Forelimb muscle (tissue), 1 donor: Measurements from ENCODE around the gene MED31. TPM values are rescaled to one million over a fixed set of nuclear protein-coding genes. Genes with fewer than 3 reads are reported as not detected.
"Not testable (repeated sequence)": the region's sequence is repeated elsewhere in the genome, so short reads cannot be mapped to it uniquely, and the experiment has no call there.

ENCODE experiments used
- DNase-seq: peaks from one replicate; pipeline ENCODE4 v3.0.0-alpha.2; 2013; ENCODE audit warnings: low read depth
- polyA plus RNA-seq: library from polyadenylated mRNA; unstranded; fragments of 120-200 nt; gene quantifications from one replicate; pipeline ENCODE4 v1.2.1, GENCODE V29; 2013; ENCODE audit not compliant: insufficient read length

The MED31 gene
- polyA plus RNA-seq, 1 donor: 12.2 TPM

DNA sequence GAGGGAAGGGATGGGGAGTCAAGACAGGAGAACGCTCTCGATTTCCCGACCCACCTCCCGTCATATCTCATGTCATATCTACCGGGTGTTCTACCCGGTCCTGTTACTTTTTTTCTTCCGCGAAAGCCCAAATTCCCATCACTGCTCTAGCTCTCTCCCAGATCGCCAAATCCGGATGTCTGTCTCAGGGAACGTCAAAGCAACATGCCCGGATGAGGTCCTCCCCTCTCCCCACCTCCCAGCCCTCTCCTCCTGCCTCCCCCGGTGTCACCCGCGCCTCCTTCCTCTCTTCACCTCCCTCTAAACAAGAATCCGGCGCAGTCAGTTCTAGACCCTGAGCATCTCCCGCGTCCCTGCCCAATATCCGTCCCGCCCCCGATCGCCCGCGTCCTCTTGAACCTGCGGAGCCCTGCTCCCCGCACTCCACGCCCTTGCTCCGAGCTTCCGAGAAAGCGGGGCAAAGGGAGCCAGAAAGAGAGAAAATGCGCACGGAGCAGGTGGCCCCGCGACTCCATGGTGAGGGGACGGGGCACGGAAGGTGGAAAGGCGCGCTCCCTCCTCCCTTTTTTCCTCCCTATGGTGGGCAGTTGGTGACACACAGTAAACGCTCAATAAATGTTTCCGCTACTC is 4.4 kb upstream of the MED31 start:
- not testable (repeated sequence) for DNase-seq

DNA sequence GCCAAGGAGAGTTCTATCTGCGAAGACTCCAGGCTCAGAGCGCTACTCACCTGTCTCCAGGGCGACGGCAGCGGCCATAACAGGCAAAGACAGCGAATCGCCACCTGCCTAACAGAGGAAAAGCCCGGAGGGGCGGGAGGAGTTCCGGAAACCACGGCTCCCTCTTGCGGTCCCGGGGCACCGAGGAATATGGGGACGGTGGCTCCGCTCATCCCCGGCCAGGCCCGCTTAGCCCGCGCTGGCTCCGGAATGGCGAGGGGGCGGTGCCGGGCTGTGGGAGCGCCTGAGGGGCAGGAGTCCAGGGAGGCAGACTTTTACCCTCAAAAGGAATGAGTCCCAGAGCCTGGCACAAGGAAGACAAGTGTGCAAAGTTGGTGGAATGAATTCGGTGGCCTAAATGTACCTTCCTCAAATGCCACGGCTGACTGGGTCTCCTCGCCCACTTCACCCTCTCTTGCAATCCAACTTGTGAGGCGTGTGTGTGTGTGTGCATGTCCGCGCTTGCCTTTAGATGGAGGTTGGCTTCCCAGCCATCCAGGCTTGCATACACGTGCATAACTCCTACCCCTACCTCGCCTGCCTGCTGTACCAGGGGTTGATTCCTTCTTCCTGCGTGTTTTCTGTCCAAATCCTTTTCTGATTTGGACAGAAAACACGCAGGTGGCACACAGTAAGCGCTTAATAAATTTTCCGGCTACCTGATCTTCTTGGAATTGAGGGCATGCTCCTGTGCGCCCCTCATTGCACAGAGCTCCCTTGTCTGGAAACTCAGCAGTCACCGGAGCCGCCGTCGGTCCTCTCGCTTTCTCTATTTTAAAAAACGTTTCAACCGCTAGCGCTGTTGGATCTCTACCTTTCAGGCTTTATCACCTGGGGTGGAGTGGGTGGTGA is 3.7 kb upstream of the MED31 start:
- DNase-seq: no peak

DNA sequence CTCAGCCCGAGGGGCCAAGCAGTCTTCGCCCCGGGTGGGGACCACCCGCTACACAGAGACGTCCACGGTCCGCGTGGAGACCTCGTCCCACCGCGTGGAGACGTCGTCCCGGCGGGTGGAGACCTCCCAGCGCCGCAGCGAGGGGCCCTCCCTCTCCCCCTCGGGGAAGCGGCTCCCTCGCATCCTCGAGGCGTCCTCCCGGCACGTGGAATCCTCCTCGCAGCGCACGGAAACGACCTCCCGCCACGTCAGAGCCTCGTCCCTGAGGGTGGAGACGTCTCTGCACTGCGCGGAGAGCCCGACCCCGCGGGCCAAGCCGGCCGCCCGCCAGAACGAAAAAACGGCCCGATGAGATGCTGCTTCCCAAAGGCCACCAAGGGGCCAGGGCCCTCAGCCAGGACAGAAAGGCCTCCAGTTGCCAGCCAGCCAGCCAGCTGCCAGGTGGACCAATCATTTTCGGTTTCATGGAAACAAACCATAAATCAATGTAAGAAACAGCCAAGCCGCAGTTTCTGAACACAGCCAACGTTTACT is 581 bp upstream of the MED31 start:
- DNase-seq: no peak

DNA sequence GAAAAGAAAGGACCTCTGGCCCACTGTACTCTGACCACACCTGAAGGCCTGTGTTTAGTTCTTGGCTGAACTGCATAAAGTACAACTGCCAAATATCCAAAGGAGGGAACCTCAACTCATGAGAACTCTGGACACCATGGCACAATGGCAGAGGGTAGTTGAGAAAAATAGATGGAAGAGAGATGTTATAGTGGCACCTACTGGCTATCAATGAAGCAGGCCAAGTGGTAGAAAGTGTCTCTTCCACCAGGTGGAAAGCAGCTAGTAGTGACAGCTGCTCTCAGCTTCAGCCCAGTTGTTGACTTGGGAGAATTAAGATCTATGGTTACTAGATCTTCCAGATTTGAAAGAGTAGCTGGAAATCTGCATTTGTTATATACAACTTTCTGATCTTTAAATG is 3.2 kb downstream of the MED31 start:
- DNase-seq: no peak

DNA sequence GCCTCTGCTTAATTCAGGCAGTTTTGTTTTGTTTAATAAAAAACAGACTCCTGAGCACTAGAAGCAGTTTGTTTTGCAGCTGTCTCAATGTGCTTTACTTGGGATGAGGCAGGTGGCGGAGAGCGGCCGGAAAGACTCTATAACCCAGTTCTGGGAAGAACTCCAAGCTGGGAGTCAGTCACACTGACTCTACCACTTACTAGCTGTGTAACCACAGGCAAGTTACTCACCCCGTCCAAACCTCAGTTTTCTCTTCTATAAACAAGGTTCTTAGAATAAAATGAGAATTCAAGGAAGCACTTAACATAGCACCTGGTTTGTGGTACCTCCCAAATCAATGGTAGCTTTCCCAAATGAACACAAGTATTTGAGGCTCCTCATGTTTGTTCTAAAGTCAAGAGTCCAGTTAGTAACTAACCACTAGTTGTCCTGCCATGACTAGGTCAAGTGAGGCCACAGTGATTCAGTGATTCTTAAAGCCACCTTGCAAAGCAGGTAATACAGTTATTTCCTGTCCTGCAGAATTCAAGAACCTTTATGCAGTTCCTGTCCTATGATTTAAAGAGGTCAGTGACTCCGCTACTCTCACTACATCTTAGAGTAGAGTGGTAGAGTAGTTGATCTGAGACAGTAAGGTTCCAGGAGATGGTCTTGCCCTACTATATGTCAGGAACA is 7.8 kb downstream of the MED31 start:
- DNase-seq: no peak

DNA sequence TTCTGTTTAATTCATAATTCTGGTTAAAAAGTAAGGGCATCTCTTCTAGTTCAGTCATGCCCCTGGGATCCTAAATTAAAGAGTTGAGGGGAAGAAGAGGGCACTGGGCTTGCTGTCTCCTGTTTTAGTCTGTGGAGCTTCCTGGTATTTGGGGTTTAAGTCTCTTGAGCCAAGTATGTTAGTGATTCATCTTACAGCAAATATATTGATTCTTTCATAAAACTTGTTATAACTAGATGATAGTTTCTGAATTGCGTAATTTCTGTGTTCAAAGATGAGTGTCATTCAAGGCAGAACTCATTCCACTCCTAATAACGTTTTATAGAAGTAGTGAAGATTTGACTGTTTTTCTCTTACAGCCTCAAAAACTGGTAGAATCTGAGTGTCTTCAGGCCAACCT is 8.8 kb downstream of the MED31 start:
- no peak for DNase-seq

DNA sequence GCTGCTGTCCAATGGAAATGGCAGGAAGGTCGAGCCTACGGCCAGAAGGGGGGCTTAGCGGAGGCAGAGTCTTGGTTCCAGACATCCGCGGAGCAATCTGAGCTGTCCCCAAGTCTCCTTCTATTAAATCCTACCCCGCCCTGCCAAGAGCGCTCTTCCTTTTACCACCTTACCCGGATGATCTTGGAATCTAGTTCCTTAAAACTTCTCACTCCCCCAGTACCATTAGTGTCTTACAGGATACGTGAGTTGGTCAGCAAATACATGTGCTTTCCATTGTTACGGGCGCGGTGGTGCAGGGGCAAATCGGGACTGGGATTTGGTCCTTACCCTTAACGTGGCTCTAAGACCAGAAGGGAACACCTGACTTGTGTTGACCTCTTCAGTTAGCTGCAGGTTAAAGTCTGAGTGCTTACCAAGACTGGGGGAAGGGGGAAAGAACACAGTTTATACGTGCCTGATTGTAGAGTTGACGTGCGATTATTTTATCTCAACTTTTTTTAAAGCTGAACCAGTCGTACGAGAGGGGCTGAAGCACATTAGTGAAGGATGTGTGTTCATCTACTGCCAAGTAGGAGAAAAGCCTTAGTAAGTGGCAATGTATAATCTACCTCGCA is 10.1 kb downstream of the MED31 start:
- no peak for DNase-seq

DNA sequence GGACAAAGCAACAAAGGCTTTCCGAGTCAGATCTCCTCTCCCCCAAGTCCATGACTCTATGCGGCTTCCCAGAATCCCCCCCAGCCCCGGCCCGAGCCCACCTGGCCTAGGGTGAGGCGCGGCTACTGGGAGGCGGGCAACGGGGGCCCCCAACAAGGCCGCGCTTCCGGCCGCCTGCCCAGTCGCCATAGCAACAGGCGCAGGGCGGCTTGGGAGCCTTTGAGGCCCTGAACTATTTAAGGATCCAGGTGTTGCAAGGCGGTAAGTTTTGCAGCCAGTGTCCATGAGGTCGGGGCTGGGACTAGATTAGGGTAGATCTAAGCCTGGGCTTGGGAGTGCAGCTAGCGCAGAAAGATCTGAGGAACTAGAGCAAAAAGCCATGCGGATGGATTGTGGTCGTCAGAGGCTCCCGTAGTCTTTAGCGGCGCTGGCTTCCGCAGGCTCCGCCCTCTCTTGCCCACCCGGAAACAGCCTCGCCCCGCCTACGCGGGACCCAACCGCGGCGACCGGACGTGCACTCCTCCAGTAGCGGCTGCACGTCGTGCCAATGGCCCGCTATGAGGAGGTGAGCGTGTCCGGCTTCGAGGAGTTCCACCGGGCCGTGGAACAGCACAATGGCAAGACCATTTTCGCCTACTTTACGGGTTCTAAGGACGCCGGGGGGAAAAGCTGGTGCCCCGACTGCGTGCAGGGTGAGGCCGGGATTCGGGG is 10.7 kb downstream of the MED31 start, which contains the start of the genes KIAA0753 and TXNDC17:
KIAA0753 (minus strand) TSS at position 176 of the 711 bp plus-strand sequence. CDS start 5,608 bp downstream, outside the sequence.
TXNDC17 (plus strand) TSS at position 525 of the 711 bp plus-strand sequence; CDS start at position 548, 23 bp downstream.
- DNase-seq: peak; percentile 75

DNA sequence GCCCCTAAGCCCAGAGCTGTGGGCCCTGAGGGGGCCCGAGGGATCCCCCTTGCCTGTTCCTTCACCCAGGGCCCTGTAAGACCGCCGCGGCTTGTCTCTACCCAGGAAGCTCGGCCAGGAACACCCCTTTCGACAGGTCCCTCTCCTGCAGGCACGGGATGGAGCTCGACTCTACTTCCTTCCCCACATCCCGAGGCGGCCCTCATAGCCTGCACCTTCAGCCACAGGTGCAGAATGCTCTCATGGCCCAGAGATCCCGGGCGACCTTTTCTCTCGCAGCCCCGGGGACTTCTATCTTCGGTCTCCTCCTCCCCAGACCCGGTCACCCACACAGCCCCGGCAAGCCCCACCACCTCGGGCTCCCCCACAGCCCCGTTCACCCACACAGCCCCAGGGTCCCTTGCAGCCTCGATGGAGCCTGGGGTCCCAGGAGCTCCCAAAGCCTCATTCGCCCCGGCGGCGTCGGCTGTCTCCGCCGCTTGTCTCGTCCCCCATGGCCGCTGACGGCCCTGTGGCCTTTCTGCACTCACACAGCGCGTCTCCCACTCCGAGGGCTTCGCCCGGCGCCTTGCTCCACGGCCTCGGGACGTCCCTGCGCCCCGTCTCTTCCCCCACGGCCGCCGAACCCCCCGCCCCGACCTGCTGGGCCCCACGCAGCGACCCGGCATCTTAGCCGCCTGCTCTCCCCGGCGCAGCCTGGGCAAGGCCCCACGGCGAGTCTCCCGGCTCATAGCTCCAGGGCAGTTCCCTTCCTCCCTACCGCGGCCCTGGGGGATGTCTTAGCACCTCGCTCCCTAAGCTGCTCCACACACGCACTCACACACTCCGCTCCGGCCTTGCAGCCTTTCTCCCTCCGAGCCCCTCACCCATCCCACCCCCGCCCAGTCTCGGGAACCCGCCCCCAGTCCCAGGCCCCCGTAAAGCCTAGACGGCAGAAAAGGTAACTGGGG is 11.5 kb downstream of the MED31 start:
- no peak for DNase-seq

DNA sequence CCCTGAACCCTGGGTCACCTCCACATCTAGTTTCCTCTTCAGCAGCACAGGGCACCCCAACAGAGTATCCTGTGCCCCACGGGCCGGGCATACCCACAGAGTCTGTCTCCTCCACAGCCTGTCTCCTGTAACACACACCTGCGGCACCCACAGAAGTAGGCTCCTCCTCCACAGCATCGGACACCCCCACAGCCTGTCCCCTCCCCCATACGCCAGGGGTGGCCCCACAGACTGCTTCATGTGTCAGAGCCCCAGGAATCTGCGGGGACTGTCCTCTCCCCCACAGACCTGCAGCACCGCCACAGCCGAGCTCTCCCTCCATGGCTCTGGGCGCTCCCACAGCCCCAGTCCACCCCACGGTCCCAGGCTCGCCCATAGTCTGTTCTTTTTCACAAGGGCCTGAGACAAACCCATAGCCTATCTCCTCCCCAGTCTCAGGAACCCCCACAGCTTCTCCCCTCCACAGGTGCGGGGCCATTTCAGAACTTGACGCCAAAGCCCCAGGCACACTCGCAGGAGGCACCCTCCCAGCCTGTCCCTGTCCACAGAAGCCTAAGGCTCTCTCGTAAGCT is 12.3 kb downstream of the MED31 start:
- no peak for DNase-seq

DNA sequence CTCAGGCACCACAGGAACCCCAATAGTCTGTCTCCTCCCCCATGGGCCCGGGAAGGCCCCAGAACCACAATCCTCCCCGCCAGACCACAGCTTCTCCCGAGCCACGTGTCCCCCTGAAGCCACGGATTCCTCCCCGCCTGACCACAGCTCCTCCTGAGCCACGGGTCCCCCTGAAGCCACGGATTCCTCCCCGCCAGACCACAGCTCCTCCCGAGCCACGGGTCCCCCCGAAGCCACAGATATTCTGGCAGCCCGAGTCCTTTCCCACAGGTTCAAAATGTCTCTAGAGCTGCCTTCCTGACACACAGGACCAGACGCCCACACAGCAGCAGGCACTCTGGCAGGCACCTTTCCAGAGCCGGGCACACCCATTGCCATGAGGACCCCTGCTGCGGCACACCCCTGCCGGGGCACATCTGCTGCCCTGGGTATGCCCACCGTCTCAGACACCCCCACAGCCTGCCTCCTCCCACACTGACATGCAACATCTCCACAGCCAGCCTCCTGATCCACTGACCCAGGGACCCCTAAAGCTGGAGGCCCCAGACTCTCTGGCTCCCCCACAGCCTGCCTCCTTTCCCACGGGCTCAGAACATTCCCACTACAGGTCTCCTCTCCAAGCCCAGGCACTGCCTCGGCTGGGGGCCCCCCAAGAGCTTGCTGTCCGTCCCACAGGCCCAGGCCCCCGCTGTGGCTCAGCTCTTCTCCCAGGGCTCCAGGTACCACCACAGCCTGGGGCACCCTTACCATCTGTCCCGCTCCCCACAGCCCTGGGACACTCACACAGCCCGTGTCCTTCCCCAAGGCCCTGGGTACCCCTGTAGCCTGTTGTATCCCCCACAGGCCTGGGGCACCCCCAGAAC is 13.1 kb downstream of the MED31 start:
- no peak for DNase-seq

DNA sequence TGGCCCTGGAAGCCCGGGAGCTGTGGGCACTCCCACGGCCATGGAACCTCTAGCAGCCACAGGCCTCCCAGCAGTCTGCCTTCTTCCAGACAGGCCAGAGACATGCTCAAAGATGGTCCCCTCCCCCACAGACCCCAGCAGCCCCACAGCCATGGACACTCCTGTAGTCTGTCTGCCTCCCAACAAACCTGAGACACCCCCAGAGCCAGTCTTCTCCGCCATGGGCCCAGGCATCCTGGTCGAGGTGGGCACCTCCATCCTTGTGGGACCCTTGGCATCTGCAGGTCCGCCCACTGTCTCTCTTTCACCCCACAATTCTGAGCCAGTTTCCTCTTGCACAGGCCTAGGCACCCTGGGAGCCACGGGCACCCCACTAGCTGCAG is 14.0 kb downstream of the MED31 start:
- no peak for DNase-seq

DNA sequence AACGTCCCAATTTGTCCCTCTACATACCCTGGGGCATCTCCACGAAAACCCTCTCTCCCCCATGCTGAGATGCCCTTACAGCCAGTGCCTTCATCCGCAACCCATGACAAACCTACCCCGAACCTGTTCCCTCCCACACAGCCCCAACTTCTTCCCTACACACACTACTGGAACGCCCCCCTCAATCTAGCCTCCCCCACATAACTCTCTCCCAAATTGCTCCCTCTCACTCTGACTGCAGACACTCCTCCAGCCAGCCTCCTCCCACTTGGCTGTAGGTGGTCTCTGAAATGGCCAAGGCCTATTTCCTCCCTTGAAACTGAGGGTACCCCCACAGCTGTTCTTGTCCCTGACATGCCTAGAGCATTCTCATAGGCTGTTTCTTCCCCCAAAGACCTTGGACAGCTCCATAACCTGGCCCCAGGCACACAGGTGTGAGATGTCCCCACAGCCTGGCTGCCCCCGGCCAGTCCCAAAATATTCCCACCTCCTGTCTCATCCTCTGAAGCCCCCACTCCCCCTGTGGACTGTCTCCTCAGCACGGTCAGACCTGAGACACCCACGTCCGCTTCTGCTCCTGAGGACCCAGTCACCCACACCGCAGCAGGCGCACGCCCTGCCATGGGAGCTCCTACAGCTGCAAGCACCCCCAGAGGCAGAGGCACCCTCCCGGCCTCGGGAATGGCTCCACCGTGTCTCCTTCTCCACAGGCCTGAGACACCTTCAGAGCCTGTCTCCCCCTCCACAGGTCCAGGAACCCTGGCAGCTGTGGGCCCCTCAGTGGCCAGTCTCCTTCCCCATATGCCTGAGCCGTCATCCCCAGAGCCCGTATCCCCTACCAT is 14.6 kb downstream of the MED31 start:
- no peak for DNase-seq

DNA sequence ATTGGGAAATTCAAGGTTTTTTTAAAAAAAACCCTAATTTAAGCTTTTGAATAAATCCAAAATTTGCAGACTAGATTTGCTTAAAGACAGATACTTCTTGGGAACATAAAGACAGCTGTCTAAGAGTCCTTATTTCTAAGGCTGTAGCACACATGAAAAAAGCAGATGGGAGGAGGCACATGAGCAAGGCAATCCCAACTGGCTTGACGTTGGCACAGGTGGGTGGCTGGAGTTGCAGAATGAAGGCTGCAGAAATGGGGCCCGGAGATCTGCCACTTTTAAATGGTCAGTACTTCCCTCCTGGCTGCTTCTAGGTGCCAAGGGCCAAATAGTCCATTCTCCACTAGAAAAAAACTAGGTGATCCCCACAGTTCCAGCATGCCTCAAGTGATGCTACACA is 15.3 kb downstream of the MED31 start:
- no peak for DNase-seq

DNA sequence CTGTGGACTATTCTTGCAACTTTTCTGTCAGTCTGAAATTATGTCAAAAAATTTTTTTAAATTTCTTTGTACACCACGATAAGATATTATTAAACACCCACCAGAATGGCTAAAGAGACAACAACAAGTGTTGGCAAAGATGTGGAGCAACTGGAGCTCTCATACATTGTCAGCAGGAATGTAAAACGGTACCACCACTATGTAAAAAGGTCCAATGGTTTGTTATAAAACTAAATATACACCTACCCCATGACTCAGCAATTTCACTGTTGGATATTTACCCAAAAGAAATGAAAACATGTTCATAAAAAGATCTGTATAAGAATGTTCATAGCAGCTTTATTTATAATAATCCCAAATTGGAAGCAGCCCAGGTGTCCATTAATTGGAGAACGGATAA is 18.1 kb downstream of the MED31 start:
- DNase-seq: no peak

DNA sequence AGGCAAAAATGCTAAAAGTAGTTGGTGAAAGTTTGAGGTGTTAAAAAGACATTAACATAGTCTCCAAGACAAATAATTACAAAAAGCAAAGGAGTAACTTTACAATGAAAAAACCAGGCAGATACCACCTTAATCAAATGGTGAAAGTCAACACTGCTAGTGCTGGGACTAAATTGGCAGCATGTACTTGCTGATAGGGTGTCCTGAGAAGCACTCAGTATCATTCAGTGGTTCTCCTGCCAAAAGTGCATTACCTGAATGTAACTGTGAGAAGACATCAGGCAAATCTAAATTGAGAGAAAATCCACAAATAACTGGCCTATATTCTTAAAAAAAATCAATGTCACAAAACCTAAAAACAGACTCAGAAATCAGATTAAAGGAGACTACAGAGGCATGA is 18.9 kb downstream of the MED31 start:
- no peak for DNase-seq

DNA sequence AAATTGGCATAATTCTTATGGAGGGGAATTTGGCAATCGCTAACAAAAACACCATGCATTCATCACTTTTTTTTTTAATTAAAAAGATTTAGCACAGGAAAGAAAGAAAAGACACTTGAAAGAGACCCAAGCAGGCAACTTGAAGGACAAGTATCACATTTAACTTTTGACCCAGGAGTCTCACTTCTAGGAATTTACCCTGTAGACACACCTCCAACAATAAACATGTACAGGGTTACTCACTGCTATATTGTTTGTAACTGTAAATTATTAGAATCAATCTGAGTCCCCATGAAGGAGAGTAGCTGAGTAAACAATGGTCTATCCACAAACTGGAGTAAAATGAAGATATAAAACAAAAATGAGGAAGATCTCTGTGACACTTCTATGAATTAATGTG is 21.0 kb downstream of the MED31 start:
- no peak for DNase-seq

DNA sequence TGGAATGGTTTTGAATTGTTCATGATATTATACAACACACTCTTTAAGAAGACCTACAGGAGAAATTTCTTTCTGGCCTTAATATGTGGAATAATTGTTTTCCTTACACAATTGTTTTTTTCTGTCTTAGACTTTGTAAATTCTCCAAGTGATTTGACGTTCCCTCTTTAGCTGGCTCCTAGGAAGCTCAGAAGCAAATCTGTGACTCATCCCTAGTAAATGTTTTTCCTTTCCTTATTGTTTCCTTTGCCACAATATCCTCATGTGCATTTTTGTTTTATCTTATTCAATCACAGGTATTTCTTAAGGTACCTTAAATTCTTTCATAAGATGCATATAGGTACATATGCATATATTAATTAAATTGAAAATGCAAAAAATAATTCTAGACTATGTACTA is 24.4 kb downstream of the MED31 start:
- no peak for DNase-seq
